ENCODE measurements around the gene NPL. TPM values are rescaled to one million over a fixed set of nuclear protein-coding genes. Genes with fewer than 3 reads are reported as not detected.
A peak's percentile ranks its signal among the peaks of the same experiment; 100 is the strongest.

Gene NPL
- total and polyA plus RNA-seq, 2 donors (not counting 1 experiment from before 2014, with no cell fraction given), result 1.4 to 2.6 TPM

GRCh38 chr1:182782587-182782913 is 7.0 kb upstream of the NPL start:
- Histone ChIP-seq H3K4me3 (replicated peaks in 1 of 4; ENCODE audit: control extremely low read depth in 1 of 4, insufficient read depth in 1 of 4, low read depth in 3 of 4, low read length in 4 of 4) (no peak overlapping the region), H3K9me3 (ENCODE audit: control insufficient read depth, insufficient read depth, low read depth, low read length) (no peaks in the 10 kb centered on the region), H3K9ac (ENCODE audit: insufficient read depth, low read length) (no peak overlapping the region), H2AFZ (ENCODE audit: low read length) (no peak overlapping the region), H4K20me1 (ENCODE audit: control insufficient read depth, extremely low read depth, insufficient read depth, low read length) (no peaks in the 10 kb centered on the region), H3K4me1 (ENCODE audit: control insufficient read depth, extremely low read depth, insufficient read depth, low read length) (no peaks in the 10 kb centered on the region), H3K4me2 (ENCODE audit: extremely low read depth, insufficient read depth, low read length) (no peak overlapping the region), H3K27me3 (ENCODE audit: control insufficient read depth, insufficient read depth, low read length) (peaks cover 4% of the 10 kb centered on the region), H3K27ac (ENCODE audit: insufficient read depth, low read length) (no peak overlapping the region), H3K79me2 (ENCODE audit: control insufficient read depth, insufficient read depth, low read length) (no peaks in the 10 kb centered on the region), H3K36me3 (ENCODE audit: control insufficient read depth, insufficient read depth, low read length) (no peaks in the 10 kb centered on the region)
- DNase-seq (ENCODE audit: low read depth in 2 of 2), result no peak
- TF ChIP-seq EZH2 (IDR thresholded peaks at IDR 0.05; ENCODE audit: low read length, missing control alignments), result no peak
- TF ChIP-seq CTCF (conservative IDR thresholded peaks at IDR 0.05 in 1 of 2, IDR thresholded peaks at IDR 0.05 in 1 of 2; ENCODE audit: low read depth in 1 of 2, low read length in 2 of 2), result no peak

DNA sequence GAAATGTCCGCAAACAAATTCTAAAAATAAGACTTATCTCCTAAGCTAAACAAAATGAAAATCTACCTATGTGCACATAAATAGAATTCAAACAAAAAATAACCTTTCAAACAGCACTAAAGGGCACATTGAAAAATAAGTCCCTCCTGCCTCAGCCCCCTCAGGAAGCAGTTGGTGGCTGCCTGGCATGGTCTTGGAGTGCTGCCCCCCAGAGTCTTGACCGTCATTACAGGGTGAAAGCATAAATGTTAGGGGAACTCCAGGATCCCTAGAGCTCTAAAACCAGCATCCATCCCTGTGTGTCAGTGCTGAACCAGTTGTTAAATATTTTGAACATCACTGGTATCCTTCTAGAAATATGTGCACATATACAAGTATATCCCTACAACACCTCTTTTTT is 6.5 kb upstream of the NPL start:
- Histone ChIP-seq H3K27ac (ENCODE audit: insufficient read depth, low read length) (no peak overlapping the region), H3K9ac (ENCODE audit: insufficient read depth, low read length) (no peak overlapping the region), H3K36me3 (ENCODE audit: control insufficient read depth, insufficient read depth, low read length) (no peaks in the 10 kb centered on the region), H3K9me3 (ENCODE audit: control insufficient read depth, insufficient read depth, low read depth, low read length) (no peaks in the 10 kb centered on the region), H3K4me3 (replicated peaks in 1 of 4; ENCODE audit: control extremely low read depth in 1 of 4, insufficient read depth in 1 of 4, low read depth in 3 of 4, low read length in 4 of 4) (no peak overlapping the region), H3K4me2 (ENCODE audit: extremely low read depth, insufficient read depth, low read length) (no peak overlapping the region), H3K4me1 (ENCODE audit: control insufficient read depth, extremely low read depth, insufficient read depth, low read length) (no peaks in the 10 kb centered on the region), H4K20me1 (ENCODE audit: control insufficient read depth, extremely low read depth, insufficient read depth, low read length) (no peaks in the 10 kb centered on the region), H3K27me3 (ENCODE audit: control insufficient read depth, insufficient read depth, low read length) (peaks cover 4% of the 10 kb centered on the region), H2AFZ (ENCODE audit: low read length) (no peak overlapping the region), H3K79me2 (ENCODE audit: control insufficient read depth, insufficient read depth, low read length) (no peaks in the 10 kb centered on the region)
- DNase-seq (ENCODE audit: low read depth in 2 of 2), result no peak
- peak in 1 of 2 donors; percentile 2 for TF ChIP-seq CTCF (conservative IDR thresholded peaks at IDR 0.05 in 1 of 2, IDR thresholded peaks at IDR 0.05 in 1 of 2; ENCODE audit: low read depth in 1 of 2, low read length in 2 of 2)
- TF ChIP-seq EZH2 (IDR thresholded peaks at IDR 0.05; ENCODE audit: low read length, missing control alignments), result no peak

GRCh38 chr1:182784556-182785171 is 4.9 kb upstream of the NPL start:
- Histone ChIP-seq H3K9ac (ENCODE audit: insufficient read depth, low read length) (no peak overlapping the region), H2AFZ (ENCODE audit: low read length) (no peak overlapping the region), H3K4me2 (ENCODE audit: extremely low read depth, insufficient read depth, low read length) (no peak overlapping the region), H3K4me3 (replicated peaks in 1 of 4; ENCODE audit: control extremely low read depth in 1 of 4, insufficient read depth in 1 of 4, low read depth in 3 of 4, low read length in 4 of 4) (no peak overlapping the region), H3K27ac (ENCODE audit: insufficient read depth, low read length) (no peak overlapping the region), H3K9me3 (ENCODE audit: control insufficient read depth, insufficient read depth, low read depth, low read length) (no peaks in the 10 kb centered on the region), H3K4me1 (ENCODE audit: control insufficient read depth, extremely low read depth, insufficient read depth, low read length) (no peaks in the 10 kb centered on the region), H3K79me2 (ENCODE audit: control insufficient read depth, insufficient read depth, low read length) (no peaks in the 10 kb centered on the region), H3K27me3 (ENCODE audit: control insufficient read depth, insufficient read depth, low read length) (peaks cover 4% of the 10 kb centered on the region), H3K36me3 (ENCODE audit: control insufficient read depth, insufficient read depth, low read length) (no peaks in the 10 kb centered on the region), H4K20me1 (ENCODE audit: control insufficient read depth, extremely low read depth, insufficient read depth, low read length) (no peaks in the 10 kb centered on the region)
- peak; percentile 37 to 69 for DNase-seq (ENCODE audit: low read depth in 2 of 2)
- TF ChIP-seq EZH2 (IDR thresholded peaks at IDR 0.05; ENCODE audit: low read length, missing control alignments) (no peak), CTCF (conservative IDR thresholded peaks at IDR 0.05 in 1 of 2, IDR thresholded peaks at IDR 0.05 in 1 of 2; ENCODE audit: low read depth in 1 of 2, low read length in 2 of 2) (peak; percentile 75 to 76)
